Prostate gland (tissue), 2 donors: ENCODE measurements around the gene TSC22D3. TPM values are rescaled to one million over a fixed set of nuclear protein-coding genes. Genes with fewer than 3 reads are reported as not detected.

Experiments
- DNase-seq: peaks from one replicate; pipeline ENCODE4 v3.0.0-alpha.2; 2019; ENCODE audit warnings: low spot score
- H3K27ac ChIP-seq, 2 donors: fragments of 200-600 bp; sonication (generic); 2 replicates each; pipeline ENCODE4 v1.5.1; 2017 to 2019
- H3K27me3 ChIP-seq: fragments of 200-600 bp; sonication (generic); replicated peaks from 2 replicates; pipeline ENCODE4 v1.5.1; 2019; ENCODE audit not compliant: insufficient read depth
- H3K36me3 ChIP-seq, 2 donors: fragments of 200-600 bp; sonication (generic); 1 replicate in 1 of 2; 2 replicates in 1 of 2; pipeline versions ENCODE4 v1.5.1 to v1.8.1; 2017 to 2019
- H3K4me1 ChIP-seq: fragments of 200-600 bp; sonication (generic); replicated peaks from 2 replicates; pipeline ENCODE4 v1.5.1; 2019
- H3K4me3 ChIP-seq, 2 donors: fragments of 200-600 bp; sonication (generic); 2 replicates each; pipeline ENCODE4 v1.5.1; 2017 to 2019
- H3K9me3 ChIP-seq: fragments of 200-600 bp; sonication (generic); 2 replicates; pipeline ENCODE4 v1.5.1; 2017
- POLR2A ChIP-seq: fragments of 450-650 bp; IDR thresholded peaks from one replicate; pipeline ENCODE4 v1.6.1; 2016; ENCODE audit warnings: antibody characterized with exemption, mild to moderate bottlenecking
- POLR2AphosphoS5 ChIP-seq: sonication (generic); formaldehyde crosslinking; IDR thresholded peaks from one replicate; pipeline ENCODE4 v1.6.1; 2017; ENCODE audit warnings: antibody characterized with exemption
- WGBS: methylation state at CpG from one replicate; pipeline ENCODE4 v1.1.5; 2018; 5-methylcytosine and 5-hydroxymethylcytosine counted together
- intact Hi-C: fragments of 100-400 bp; cut with DNase I; formaldehyde crosslinking; loops from one replicate; pipeline ENCODE4 v1.14.2; 2022
- total RNA-seq, 2 donors: library from RNA; depleted of rRNA; stranded (reverse); fragments of >200 nt; gene quantifications; one replicate each; pipeline ENCODE4 v1.1.0, GENCODE V29; 2016
- TF ChIP-seq, protein P1 (sequence below), 4 experiments: fragments of 200-600 bp in 2 of 4; fragments of 450-650 bp in 2 of 4; sonication (generic) in 2 of 4; IDR thresholded peaks; 1 replicate in 3 of 4; 2 replicates in 1 of 4; pipeline ENCODE4 v1.5.1; 2016 to 2019; ENCODE audit warnings: antibody characterized with exemption in 4 of 4, mild to moderate bottlenecking in 2 of 4, moderate library complexity in 2 of 4

Gene TSC22D3
- total RNA-seq, 2 donors from 2014 or later: 480 to 1,164 TPM

DNA sequence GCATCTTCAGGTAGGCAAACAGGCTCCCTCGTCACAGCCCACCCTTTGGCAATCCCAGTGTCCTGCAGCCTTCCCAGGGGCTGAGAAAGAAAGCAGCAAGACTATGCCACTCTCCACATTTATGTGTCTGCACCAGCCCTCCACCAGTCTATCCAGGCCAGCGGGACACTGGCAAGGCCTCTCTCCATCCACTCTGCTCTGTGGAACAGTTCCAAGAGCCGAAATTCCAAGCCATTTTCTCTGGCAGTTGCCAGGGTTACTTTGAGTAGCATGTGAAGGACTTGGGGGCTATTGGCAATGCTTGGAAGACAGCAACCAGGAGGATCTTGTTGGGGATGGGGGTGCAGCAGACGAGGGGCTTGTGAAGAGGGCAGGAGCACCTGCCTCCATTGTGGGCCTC, 52.1 kb downstream of the TSC22D3 start:
- no peaks in the 10 kb centered on the region for H3K27me3 ChIP-seq
- peak overlapping the region; percentile 80 to 98 for H3K27ac ChIP-seq
- no peak for TF ChIP-seq POLR2A
- TF ChIP-seq POLR2AphosphoS5: no peak
- TF ChIP-seq, protein P1, sequence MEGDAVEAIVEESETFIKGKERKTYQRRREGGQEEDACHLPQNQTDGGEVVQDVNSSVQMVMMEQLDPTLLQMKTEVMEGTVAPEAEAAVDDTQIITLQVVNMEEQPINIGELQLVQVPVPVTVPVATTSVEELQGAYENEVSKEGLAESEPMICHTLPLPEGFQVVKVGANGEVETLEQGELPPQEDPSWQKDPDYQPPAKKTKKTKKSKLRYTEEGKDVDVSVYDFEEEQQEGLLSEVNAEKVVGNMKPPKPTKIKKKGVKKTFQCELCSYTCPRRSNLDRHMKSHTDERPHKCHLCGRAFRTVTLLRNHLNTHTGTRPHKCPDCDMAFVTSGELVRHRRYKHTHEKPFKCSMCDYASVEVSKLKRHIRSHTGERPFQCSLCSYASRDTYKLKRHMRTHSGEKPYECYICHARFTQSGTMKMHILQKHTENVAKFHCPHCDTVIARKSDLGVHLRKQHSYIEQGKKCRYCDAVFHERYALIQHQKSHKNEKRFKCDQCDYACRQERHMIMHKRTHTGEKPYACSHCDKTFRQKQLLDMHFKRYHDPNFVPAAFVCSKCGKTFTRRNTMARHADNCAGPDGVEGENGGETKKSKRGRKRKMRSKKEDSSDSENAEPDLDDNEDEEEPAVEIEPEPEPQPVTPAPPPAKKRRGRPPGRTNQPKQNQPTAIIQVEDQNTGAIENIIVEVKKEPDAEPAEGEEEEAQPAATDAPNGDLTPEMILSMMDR (IDR thresholded peaks at IDR 0.05): no peak
- intact Hi-C loops: no loop called here
- no peaks in the 10 kb centered on the region for H3K36me3 ChIP-seq
- WGBS: 91% methylated on average over 4 of the region's 4 CpGs
- H3K4me1 ChIP-seq: no peaks in the 10 kb centered on the region
- DNase-seq: no peak
- no peak overlapping the region for H3K4me3 ChIP-seq
- no peaks in the 10 kb centered on the region for H3K9me3 ChIP-seq

DNA sequence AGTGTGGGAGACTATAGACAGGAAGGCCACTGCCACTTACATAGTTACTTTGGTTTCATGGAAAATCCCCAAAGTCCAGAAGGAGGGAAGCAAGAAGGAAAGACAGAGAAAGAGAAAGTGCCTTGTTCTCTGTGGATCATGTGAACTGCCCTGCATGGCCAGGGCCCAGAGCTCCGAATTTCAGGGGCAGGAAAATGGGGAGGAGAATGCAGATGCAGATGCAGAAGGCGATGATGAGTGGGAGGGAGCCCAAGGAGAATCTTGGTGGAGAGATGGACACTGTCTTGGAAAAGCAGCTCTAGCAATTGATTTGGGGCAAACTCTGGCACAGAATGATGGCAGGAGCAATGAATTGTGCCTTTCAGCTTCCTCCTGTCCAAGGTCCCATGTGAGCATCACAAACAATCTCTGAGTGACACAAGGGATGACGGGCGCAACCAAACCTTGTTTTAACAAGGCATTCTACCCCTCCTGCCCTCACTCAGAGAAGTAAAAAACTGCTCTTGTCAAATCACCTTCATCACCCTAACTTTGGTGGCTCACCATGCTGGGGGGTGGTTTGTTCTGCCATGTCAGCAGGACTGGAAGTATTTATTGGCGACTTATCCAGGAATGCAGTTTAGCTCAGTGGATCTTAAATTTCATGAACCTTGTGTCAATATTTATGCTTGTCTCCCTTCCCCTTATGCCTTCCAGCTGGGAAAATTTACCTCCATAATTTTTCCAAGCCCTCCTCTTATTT, 53.5 kb downstream of the TSC22D3 start:
- H3K9me3 ChIP-seq: no peaks in the 10 kb centered on the region
- WGBS: 69% methylated on average over 4 of the region's 5 CpGs
- H3K4me3 ChIP-seq: no peak overlapping the region
- no peaks in the 10 kb centered on the region for H3K27me3 ChIP-seq
- peak overlapping the region; percentile 80 to 98 for H3K27ac ChIP-seq
- no peak for DNase-seq
- peak; percentile 66 for TF ChIP-seq POLR2AphosphoS5
- TF ChIP-seq, protein P1 (IDR thresholded peaks at IDR 0.05): no peak
- H3K4me1 ChIP-seq: no peaks in the 10 kb centered on the region
- H3K36me3 ChIP-seq: no peaks in the 10 kb centered on the region
- intact Hi-C loops: no loop called here

DNA sequence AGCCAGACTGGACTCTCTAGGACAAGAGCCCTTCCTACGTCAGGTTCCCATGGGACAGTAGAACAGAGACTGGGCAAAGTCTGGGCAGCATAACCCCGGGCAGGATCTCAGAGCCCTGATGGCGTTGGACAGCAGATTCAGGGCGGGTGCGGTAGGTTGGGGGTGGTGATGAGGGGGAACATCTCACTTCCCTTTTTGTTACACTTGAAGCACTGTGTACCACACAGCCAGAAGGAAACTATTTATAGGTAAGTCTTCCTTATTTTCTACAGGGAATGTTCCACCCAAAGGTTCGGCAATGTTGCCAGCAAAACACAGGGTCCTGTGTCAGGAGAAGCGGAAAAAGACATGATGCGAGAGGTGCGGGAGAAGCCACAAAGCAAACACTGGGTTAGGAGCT, 54.3 kb downstream of the TSC22D3 start:
- DNase-seq: no peak
- H3K4me1 ChIP-seq: no peaks in the 10 kb centered on the region
- peak overlapping the region; percentile 80 to 98 for H3K27ac ChIP-seq
- no peak overlapping the region for H3K4me3 ChIP-seq
- intact Hi-C loops: no loop called here
- 81% methylated on average over 6 of the region's 9 CpGs for whole genome bisulfite sequencing
- no peaks in the 10 kb centered on the region for H3K36me3 ChIP-seq
- no peaks in the 10 kb centered on the region for H3K9me3 ChIP-seq
- TF ChIP-seq, protein P1 (IDR thresholded peaks at IDR 0.05): no peak
- TF ChIP-seq POLR2AphosphoS5: no peak
- no peaks in the 10 kb centered on the region for H3K27me3 ChIP-seq

DNA sequence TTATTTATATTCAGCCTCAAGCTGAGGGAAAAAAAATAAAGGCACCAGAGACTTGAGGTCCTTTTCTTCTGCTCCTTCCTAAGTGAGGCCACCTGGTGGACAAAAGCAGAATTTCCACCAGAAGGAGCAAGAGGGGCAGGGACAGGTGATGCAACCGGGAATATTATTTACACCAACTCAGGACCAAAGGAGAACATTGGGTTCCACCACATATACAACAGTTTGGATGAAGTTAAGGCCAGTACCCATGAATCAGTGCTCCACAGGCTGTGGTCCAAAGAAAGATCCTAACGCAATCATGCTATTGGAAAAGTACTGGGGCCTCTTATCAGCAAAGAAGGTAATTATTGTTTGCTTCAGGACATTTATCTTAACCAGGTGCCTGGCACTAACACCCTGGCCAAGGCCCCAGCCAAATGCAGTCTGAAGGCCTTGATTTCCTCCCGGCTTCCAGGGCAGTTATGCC, 57.4 kb downstream of the TSC22D3 start:
- WGBS: 32% methylated on average over 3 of the region's 3 CpGs
- intact Hi-C loops: loop anchor here (2.0 kb wide), 1 partner anchor 57 kb away; the partner anchor contains the start of gene TSC22D3
- Histone ChIP-seq H3K27me3 (no peaks in the 10 kb centered on the region), H3K27ac (peak overlapping the region; percentile 98), H3K4me1 (no peaks in the 10 kb centered on the region), H3K4me3 (no peak overlapping the region), H3K9me3 (no peaks in the 10 kb centered on the region), H3K36me3 (peaks cover 0 to 5% of the 10 kb centered on the region in 2 donors)
- DNase-seq: peak; percentile 84
- no peak for TF ChIP-seq POLR2A
- peak; percentile 87 for TF ChIP-seq POLR2AphosphoS5
- TF ChIP-seq, protein P1 (IDR thresholded peaks at IDR 0.05): peak; percentile 67 to 92 (median 76)
